Measurements from ENCODE around the gene MEPCE.
"Not testable (repeated sequence)": the region's sequence is repeated elsewhere in the genome, so short reads cannot be mapped to it uniquely, and the experiment has no call there.

The MEPCE gene

DNA sequence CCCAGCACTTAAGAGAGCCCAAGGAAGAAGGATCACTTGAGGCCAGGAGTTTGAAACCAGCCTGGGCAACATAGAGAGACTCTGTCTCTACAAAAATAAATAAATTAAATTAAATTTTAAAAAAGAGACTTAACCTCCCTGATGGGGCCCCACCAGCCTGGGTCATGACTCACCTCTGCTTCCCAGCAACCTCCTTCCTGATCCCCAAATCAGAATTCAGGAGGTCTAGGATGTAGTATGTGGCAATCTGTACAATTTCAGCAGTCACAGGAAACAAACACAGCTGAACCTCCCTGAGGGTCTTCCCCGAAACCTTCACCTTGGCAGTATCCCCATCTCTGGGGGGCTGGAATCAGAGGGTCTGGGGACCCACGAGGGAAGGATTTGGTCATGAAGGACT is 16.4 kb downstream of the MEPCE start:
- no peak overlapping the region for H3K27ac ChIP-seq (ENCODE audit: extremely low read depth, low read depth, low read length)
- H3K36me3 ChIP-seq (ENCODE audit: control insufficient read depth in 2 of 2, insufficient read depth in 1 of 2, low read length in 2 of 2) = no peaks in the 10 kb centered on the region
- ChIA-PET POLR2A (interaction anchor here (0.7 to 6.2 kb wide), 3 partner anchors 10 to 277 kb away, joined by 3 to 28 read pairs (median 13); partner anchors contain the start of genes GAL3ST4, MEPCE, PPP1R35 and ZCWPW1), CTCF (interaction anchor here (0.6 kb wide), 1 partner anchor 664 kb away, joined by 3 read pairs; no protein-coding TSS in a partner anchor)
- H3K9me3 ChIP-seq (ENCODE audit: control insufficient read depth, insufficient read depth, low read depth, low read length) = no peaks in the 10 kb centered on the region
- TF ChIP-seq, protein P1, sequence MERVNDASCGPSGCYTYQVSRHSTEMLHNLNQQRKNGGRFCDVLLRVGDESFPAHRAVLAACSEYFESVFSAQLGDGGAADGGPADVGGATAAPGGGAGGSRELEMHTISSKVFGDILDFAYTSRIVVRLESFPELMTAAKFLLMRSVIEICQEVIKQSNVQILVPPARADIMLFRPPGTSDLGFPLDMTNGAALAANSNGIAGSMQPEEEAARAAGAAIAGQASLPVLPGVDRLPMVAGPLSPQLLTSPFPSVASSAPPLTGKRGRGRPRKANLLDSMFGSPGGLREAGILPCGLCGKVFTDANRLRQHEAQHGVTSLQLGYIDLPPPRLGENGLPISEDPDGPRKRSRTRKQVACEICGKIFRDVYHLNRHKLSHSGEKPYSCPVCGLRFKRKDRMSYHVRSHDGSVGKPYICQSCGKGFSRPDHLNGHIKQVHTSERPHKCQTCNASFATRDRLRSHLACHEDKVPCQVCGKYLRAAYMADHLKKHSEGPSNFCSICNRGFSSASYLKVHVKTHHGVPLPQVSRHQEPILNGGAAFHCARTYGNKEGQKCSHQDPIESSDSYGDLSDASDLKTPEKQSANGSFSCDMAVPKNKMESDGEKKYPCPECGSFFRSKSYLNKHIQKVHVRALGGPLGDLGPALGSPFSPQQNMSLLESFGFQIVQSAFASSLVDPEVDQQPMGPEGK (tag by site-specific recombination; IDR thresholded peaks at IDR 0.05) = no peak
- TF ChIP-seq, protein P2, sequence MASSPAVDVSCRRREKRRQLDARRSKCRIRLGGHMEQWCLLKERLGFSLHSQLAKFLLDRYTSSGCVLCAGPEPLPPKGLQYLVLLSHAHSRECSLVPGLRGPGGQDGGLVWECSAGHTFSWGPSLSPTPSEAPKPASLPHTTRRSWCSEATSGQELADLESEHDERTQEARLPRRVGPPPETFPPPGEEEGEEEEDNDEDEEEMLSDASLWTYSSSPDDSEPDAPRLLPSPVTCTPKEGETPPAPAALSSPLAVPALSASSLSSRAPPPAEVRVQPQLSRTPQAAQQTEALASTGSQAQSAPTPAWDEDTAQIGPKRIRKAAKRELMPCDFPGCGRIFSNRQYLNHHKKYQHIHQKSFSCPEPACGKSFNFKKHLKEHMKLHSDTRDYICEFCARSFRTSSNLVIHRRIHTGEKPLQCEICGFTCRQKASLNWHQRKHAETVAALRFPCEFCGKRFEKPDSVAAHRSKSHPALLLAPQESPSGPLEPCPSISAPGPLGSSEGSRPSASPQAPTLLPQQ (tag by site-specific recombination; IDR thresholded peaks at IDR 0.05) = peak; percentile 37; the same call in 1 of the 2 replicates
- no peak for TF ChIP-seq ZNF514 (tag by site-specific recombination; IDR thresholded peaks at IDR 0.05)
- H3K4me3 ChIP-seq (ENCODE audit: low read depth, low read length) = no peak overlapping the region
- no peaks in the 10 kb centered on the region for H3K4me1 ChIP-seq (ENCODE audit: control insufficient read depth, insufficient read depth, low read length)

GRCh38 chr7:100447363-100447762 is 17.7 kb downstream of the MEPCE start:
- H3K36me3 ChIP-seq (ENCODE audit: control insufficient read depth in 2 of 2, insufficient read depth in 1 of 2, low read length in 2 of 2); H3K9me3 ChIP-seq (ENCODE audit: control insufficient read depth, insufficient read depth, low read depth, low read length); H3K4me3 ChIP-seq (ENCODE audit: low read depth, low read length); H3K4me1 ChIP-seq (ENCODE audit: control insufficient read depth, insufficient read depth, low read length); H3K27ac ChIP-seq (ENCODE audit: extremely low read depth, low read depth, low read length): not testable (repeated sequence)
- ChIA-PET CTCF (interaction anchor here (0.6 kb wide), 1 partner anchor 14 kb away, joined by 4 read pairs; no protein-coding TSS in a partner anchor), POLR2A (interaction anchor here (0.6 to 6.2 kb wide), 6 partner anchors 11 to 774 kb away, joined by 3 to 28 read pairs (median 3); partner anchors contain the start of genes MEPCE, PPP1R35 and ZCWPW1)
- peak; percentile 84 for TF ChIP-seq ZNF121 (tag by site-specific recombination; IDR thresholded peaks at IDR 0.05)
- TF ChIP-seq, protein P3, sequence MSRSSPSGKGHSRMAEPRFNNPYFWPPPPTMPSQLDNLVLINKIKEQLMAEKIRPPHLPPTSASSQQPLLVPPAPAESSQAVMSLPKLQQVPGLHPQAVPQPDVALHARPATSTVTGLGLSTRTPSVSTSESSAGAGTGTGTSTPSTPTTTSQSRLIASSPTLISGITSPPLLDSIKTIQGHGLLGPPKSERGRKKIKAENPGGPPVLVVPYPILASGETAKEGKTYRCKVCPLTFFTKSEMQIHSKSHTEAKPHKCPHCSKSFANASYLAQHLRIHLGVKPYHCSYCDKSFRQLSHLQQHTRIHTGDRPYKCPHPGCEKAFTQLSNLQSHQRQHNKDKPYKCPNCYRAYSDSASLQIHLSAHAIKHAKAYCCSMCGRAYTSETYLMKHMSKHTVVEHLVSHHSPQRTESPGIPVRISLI (tag by site-specific recombination; IDR thresholded peaks at IDR 0.05) = 0 out of 2 replicates have a peak, but pooled peaks have one; percentile 8

GRCh38 chr7:100449190-100449795 is 19.7 kb downstream of the MEPCE start:
- no peaks in the 10 kb centered on the region for H3K36me3 ChIP-seq (ENCODE audit: control insufficient read depth in 2 of 2, insufficient read depth in 1 of 2, low read length in 2 of 2)
- TF ChIP-seq ZBTB17 (tag by site-specific recombination; IDR thresholded peaks at IDR 0.05) (peak; percentile 43), ZNF423 (tag by site-specific recombination; IDR thresholded peaks at IDR 0.05) (no peak), KLF8 (tag by site-specific recombination; IDR thresholded peaks at IDR 0.05) (no peak), ZNF274 (IDR thresholded peaks at IDR 0.05; ENCODE audit: low read length) (no peak), ZNF274 (tag by site-specific recombination; IDR thresholded peaks at IDR 0.05; ENCODE audit: borderline replicate concordance) (no peak), ZNF664 (tag by site-specific recombination; IDR thresholded peaks at IDR 0.05) (peak; percentile 88), PRDM2 (tag by site-specific recombination; IDR thresholded peaks at IDR 0.05; ENCODE audit: borderline replicate concordance) (no peak), GLIS2 (tag by site-specific recombination; IDR thresholded peaks at IDR 0.05) (no peak)
- TF ChIP-seq, protein P4, sequence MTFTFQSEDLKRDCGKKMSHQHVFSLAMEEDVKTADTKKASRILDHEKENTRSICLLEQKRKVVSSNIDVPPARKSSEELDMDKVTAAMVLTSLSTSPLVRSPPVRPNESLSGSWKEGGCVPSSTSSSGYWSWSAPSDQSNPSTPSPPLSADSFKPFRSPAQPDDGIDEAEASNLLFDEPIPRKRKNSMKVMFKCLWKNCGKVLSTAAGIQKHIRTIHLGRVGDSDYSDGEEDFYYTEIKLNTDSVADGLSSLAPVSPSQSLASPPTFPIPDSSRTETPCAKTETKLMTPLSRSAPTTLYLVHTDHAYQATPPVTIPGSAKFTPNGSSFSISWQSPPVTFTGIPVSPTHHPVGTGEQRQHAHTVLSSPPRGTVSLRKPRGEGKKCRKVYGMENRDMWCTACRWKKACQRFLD (tag by site-specific recombination; IDR thresholded peaks at IDR 0.05) = no peak
- no peak overlapping the region for H3K4me3 ChIP-seq (ENCODE audit: low read depth, low read length)
- ChIA-PET POLR2A (interaction anchor here (1.0 to 2.2 kb wide), 2 partner anchors 13 to 21 kb away, joined by 4 to 24 read pairs; partner anchors contain the start of genes PPP1R35 and ZCWPW1), CTCF (interaction anchor here (0.6 to 1.7 kb wide), 9 partner anchors 9 to 243 kb away, joined by 3 to 8 read pairs (median 4); no protein-coding TSS in a partner anchor)
- H3K9me3 ChIP-seq (ENCODE audit: control insufficient read depth, insufficient read depth, low read depth, low read length) = no peaks in the 10 kb centered on the region
- no peak overlapping the region for H3K27ac ChIP-seq (ENCODE audit: extremely low read depth, low read depth, low read length)
- no peaks in the 10 kb centered on the region for H3K4me1 ChIP-seq (ENCODE audit: control insufficient read depth, insufficient read depth, low read length)

Measured in HEK293 (cell line).